HG02610 (cell line): ENCODE data around the gene IDH3G.

ENCODE experiments used
- ATAC-seq: cut with Tn5 transposase; IDR thresholded peaks from one replicate; pipeline ENCODE4 v1.9.1; 2021; ENCODE audit warnings: mild to moderate bottlenecking, moderate library complexity; ENCODE audit not compliant: unreplicated experiment

The IDH3G gene

GRCh38 chrX:153816831-153817690, 22.9 kb upstream of the IDH3G start:
- no peak for ATAC-seq

GRCh38 chrX:153814591-153815315, 20.6 kb upstream of the IDH3G start:
- no peak for ATAC-seq

GRCh38 chrX:153813161-153813560, 19.0 kb upstream of the IDH3G start:
- no peak for ATAC-seq

- ATAC-seq, result no peak
Observed at GRCh38 chrX:153812220-153812619, 18.0 kb upstream of the IDH3G start.

GRCh38 chrX:153807976-153808375, 13.8 kb upstream of the IDH3G start:
- ATAC-seq, result no peak

GRCh38 chrX:153806999-153807575, 12.9 kb upstream of the IDH3G start:
- ATAC-seq, result no peak

GRCh38 chrX:153805436-153805835, 11.3 kb upstream of the IDH3G start:
- ATAC-seq, result no peak

GRCh38 chrX:153804621-153805020, 10.4 kb upstream of the IDH3G start:
- ATAC-seq, result no peak

- no peak for ATAC-seq
Observed at GRCh38 chrX:153804100-153804595, 10.0 kb upstream of the IDH3G start.

GRCh38 chrX:153803211-153804099, 9.3 kb upstream of the IDH3G start:
- no peak for ATAC-seq

- no peak for ATAC-seq
Observed at GRCh38 chrX:153802513-153803045, 8.4 kb upstream of the IDH3G start.

- ATAC-seq, result no peak
Observed at GRCh38 chrX:153801669-153802068, 7.5 kb upstream of the IDH3G start.

- ATAC-seq, result no peak
Observed at GRCh38 chrX:153800746-153801145, 6.6 kb upstream of the IDH3G start.

GRCh38 chrX:153800177-153800722, 6.1 kb upstream of the IDH3G start:
- no peak for ATAC-seq

GRCh38 chrX:153799326-153799725, 5.2 kb upstream of the IDH3G start:
- no peak for ATAC-seq

GRCh38 chrX:153797415-153798015, 3.3 kb upstream of the IDH3G start:
- ATAC-seq, result no peak

- ATAC-seq, result no peak
Observed at GRCh38 chrX:153794897-153795816, 982 bp upstream of the IDH3G start.

- ATAC-seq, result no peak
Observed at GRCh38 chrX:153793291-153793690, 884 bp downstream of the IDH3G start.

- ATAC-seq, result no peak
Observed at GRCh38 chrX:153792368-153792767, 1.8 kb downstream of the IDH3G start.
